GDM1 (cell line): Measurements from ENCODE around the gene ARFGAP1.
"Not testable (repeated sequence)": the region's sequence is repeated elsewhere in the genome, so short reads cannot be mapped to it uniquely, and the experiment has no call there.

ENCODE experiments used
- DNase-seq: peaks from one replicate; lab custom pipeline; 2025; lab: John Stamatoyannopoulos, UW

ARFGAP1 gene

GRCh38 chr20:63241272-63241671 is 31.3 kb upstream of the ARFGAP1 start:
- no peak for DNase-seq

GRCh38 chr20:63242736-63243135 is 29.9 kb upstream of the ARFGAP1 start:
- no peak for DNase-seq

- DNase-seq, result no peak
Observed at GRCh38 chr20:63243604-63244247, 28.9 kb upstream of the ARFGAP1 start.

GRCh38 chr20:63244468-63244867 is 28.1 kb upstream of the ARFGAP1 start:
- DNase-seq, result no peak

- DNase-seq, result no peak
Observed at GRCh38 chr20:63246490-63247288, 25.9 kb upstream of the ARFGAP1 start.

GRCh38 chr20:63247671-63248228 is 24.9 kb upstream of the ARFGAP1 start:
- DNase-seq, result no peak

- no peak for DNase-seq
Observed at GRCh38 chr20:63248835-63249591, 23.6 kb upstream of the ARFGAP1 start.

- no peak for DNase-seq
Observed at GRCh38 chr20:63249891-63250290, 22.7 kb upstream of the ARFGAP1 start.

- DNase-seq, result not testable (repeated sequence)
Observed at GRCh38 chr20:63251350-63251749, 21.3 kb upstream of the ARFGAP1 start.

GRCh38 chr20:63252284-63252711 is 20.3 kb upstream of the ARFGAP1 start:
- DNase-seq, result no peak

- no peak for DNase-seq
Observed at GRCh38 chr20:63253065-63253437, 19.6 kb upstream of the ARFGAP1 start.

- DNase-seq, result no peak
Observed at GRCh38 chr20:63253438-63254231, 19.0 kb upstream of the ARFGAP1 start.

- DNase-seq, result no peak
Observed at GRCh38 chr20:63254232-63254605, 18.4 kb upstream of the ARFGAP1 start, which contains the start of gene NKAIN4. Gene NKAIN4 (minus strand): TSS chr20:63254463. CDS start chr20:63254450, 13 bp downstream.

GRCh38 chr20:63254606-63255384 is 17.8 kb upstream of the ARFGAP1 start:
- no peak for DNase-seq

GRCh38 chr20:63255931-63256704 is 16.5 kb upstream of the ARFGAP1 start:
- DNase-seq, result no peak

GRCh38 chr20:63256954-63257353 is 15.7 kb upstream of the ARFGAP1 start:
- DNase-seq, result no peak

- DNase-seq, result no peak
Observed at GRCh38 chr20:63257629-63258028, 15.0 kb upstream of the ARFGAP1 start.

- DNase-seq, result no peak
Observed at GRCh38 chr20:63258781-63259180, 13.8 kb upstream of the ARFGAP1 start.

GRCh38 chr20:63259734-63260460 is 12.7 kb upstream of the ARFGAP1 start:
- no peak for DNase-seq
